ENCODE data around the gene MTCL1. TPM values are rescaled to one million over a fixed set of nuclear protein-coding genes. Genes with fewer than 3 reads are reported as not detected.

The MTCL1 gene
- total and polyA plus RNA-seq, 9 of the 15 experiments (the other 6 are each of a cell fraction or from before 2014, with no cell fraction given), result 0.21 to 7.4 (median 3.7) TPM

GRCh38 chr18:8814206-8814605 is 108.8 kb downstream of the MTCL1 start:
- H3K4me2 ChIP-seq (ENCODE audit: insufficient read depth, low read length), result no peak overlapping the region
- no peak for FAIRE-seq
- 11% methylated on average over 6 of the region's 6 CpGs for WGBS (ENCODE audit: insufficient coverage, low coverage, missing lambda C conversion rate)
- no peaks in the 10 kb centered on the region for H4K20me1 ChIP-seq (replicated peaks; ENCODE audit: control insufficient read depth, insufficient read depth, low read length)
- in situ Hi-C loops (cut with MboI), result no loop called here
- no peak overlapping the region for H2AFZ ChIP-seq (ENCODE audit: low read depth, low read length)
- no peaks in the 10 kb centered on the region for H3K9me1 ChIP-seq (ENCODE audit: control insufficient read depth, insufficient read depth, low read length)
- POLR2A ChIA-PET, result interaction anchor here (0.6 to 1.4 kb wide), 2 partner anchors 14 to 111 kb away, joined by 3 to 4 read pairs; no protein-coding TSS in a partner anchor
- H3K36me3 ChIP-seq (ENCODE audit: control insufficient read depth, insufficient read depth, low read length), result no peaks in the 10 kb centered on the region
- H3K27ac ChIP-seq (ENCODE audit: extremely low read depth, low read depth, low read length), result no peak overlapping the region
- intact Hi-C loops (cut with micrococcal nuclease), result no loop called here
- H3K4me1 ChIP-seq (replicated peaks in 1 of 2; ENCODE audit: control insufficient read depth in 2 of 2, insufficient read depth in 2 of 2, low read length in 2 of 2), result peaks cover 0 to 3% of the 10 kb centered on the region in 2 experiments; a peak in 2 of 5 replicates
- CTCF ChIA-PET (ENCODE audit: low intra/inter-chr PET ratio), result no interaction called here
- no peak for DNase-seq (ENCODE audit: extremely low read depth in 1 of 4, low spot score in 3 of 4)
- no peak overlapping the region for H3K4me3 ChIP-seq
- ATAC-seq, result no peak
- H3K79me2 ChIP-seq (ENCODE audit: control insufficient read depth, insufficient read depth, low read length), result no peaks in the 10 kb centered on the region
- H3K27me3 ChIP-seq (ENCODE audit: control insufficient read depth in 2 of 2, insufficient read depth in 2 of 2, low read length in 2 of 2), result peaks cover 4 to 22% of the 10 kb centered on the region in 2 experiments; a peak in 4 of 5 replicates
- TF ChIP-seq DDX20 (tag; IDR thresholded peaks at IDR 0.05; ENCODE audit: low read depth), result no peak
- TF ChIP-seq POLR3G (IDR thresholded peaks at IDR 0.05; ENCODE audit: extremely low read depth, insufficient read length, insufficient replicate concordance), result no peak
- no peak for TF ChIP-seq ZNF586 (CRISPR knock-in tag; conservative IDR thresholded peaks at IDR 0.05)
- TF ChIP-seq CHCHD3 (CRISPR knock-in tag; IDR thresholded peaks at IDR 0.05), result no peak
- TF ChIP-seq ARID4B (CRISPR knock-in tag; IDR thresholded peaks at IDR 0.05), result no peak
- TF ChIP-seq, protein P1, sequence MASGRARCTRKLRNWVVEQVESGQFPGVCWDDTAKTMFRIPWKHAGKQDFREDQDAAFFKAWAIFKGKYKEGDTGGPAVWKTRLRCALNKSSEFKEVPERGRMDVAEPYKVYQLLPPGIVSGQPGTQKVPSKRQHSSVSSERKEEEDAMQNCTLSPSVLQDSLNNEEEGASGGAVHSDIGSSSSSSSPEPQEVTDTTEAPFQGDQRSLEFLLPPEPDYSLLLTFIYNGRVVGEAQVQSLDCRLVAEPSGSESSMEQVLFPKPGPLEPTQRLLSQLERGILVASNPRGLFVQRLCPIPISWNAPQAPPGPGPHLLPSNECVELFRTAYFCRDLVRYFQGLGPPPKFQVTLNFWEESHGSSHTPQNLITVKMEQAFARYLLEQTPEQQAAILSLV (tag; IDR thresholded peaks at IDR 0.05), result no peak
- no peak for TF ChIP-seq ZNF146 (CRISPR knock-in tag; IDR thresholded peaks at IDR 0.05; ENCODE audit: unreplicated experiment)
- TF ChIP-seq, protein P2, sequence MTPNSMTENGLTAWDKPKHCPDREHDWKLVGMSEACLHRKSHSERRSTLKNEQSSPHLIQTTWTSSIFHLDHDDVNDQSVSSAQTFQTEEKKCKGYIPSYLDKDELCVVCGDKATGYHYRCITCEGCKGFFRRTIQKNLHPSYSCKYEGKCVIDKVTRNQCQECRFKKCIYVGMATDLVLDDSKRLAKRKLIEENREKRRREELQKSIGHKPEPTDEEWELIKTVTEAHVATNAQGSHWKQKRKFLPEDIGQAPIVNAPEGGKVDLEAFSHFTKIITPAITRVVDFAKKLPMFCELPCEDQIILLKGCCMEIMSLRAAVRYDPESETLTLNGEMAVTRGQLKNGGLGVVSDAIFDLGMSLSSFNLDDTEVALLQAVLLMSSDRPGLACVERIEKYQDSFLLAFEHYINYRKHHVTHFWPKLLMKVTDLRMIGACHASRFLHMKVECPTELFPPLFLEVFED (CRISPR knock-in tag; conservative IDR thresholded peaks at IDR 0.05), result no peak
- TF ChIP-seq SMARCB1 (IDR thresholded peaks at IDR 0.05; ENCODE audit: insufficient read length, low read depth), result no peak
- TF ChIP-seq FOSL1 (tag; conservative IDR thresholded peaks at IDR 0.05), result no peak
- no peak for TF ChIP-seq RBM17 (IDR thresholded peaks at IDR 0.05; ENCODE audit: borderline replicate concordance, low read depth, low read length)
- TF ChIP-seq SETDB1 (IDR thresholded peaks at IDR 0.05; ENCODE audit: low read length), result no peak
- TF ChIP-seq FOXP1 (CRISPR knock-in tag; IDR thresholded peaks at IDR 0.05), result no peak
- no peak for TF ChIP-seq ZC3H11A (IDR thresholded peaks at IDR 0.05; ENCODE audit: low read depth, low read length)
- no peak for TF ChIP-seq ADNP (tag; IDR thresholded peaks at IDR 0.05)
- no TSS peak for BruUV-seq (replicated peaks)
- no peak overlapping the region for H3K9ac ChIP-seq (ENCODE audit: insufficient read depth in 1 of 2, low read depth in 2 of 2, low read length in 2 of 2)
- H3K9me3 ChIP-seq (replicated peaks; ENCODE audit: control insufficient read depth, insufficient read depth, low read depth, low read length), result no peaks in the 10 kb centered on the region

All from K562 (cell line).